OCI-LY7 (cell line): ENCODE results near the gene NAV2.

Experiments
- EZH2phosphoT487 ChIP-seq: fragments of 200-600 bp; sonication (generic); IDR thresholded peaks from 2 replicates; pipeline ENCODE4 v1.6.1; 2018; ENCODE audit warnings: low read depth, borderline replicate concordance, mild to moderate bottlenecking, mixed run types, antibody characterized with exemption, low read length, moderate library complexity, mixed read lengths
- TF ChIP-seq, protein P1 (sequence below): fragments of 200-600 bp; sonication (generic); conservative IDR thresholded peaks from 2 replicates; pipeline ENCODE4 v1.5.1; 2014; ENCODE audit warnings: mild to moderate bottlenecking, antibody characterized with exemption, low read length, moderate library complexity, mixed read lengths

DNA sequence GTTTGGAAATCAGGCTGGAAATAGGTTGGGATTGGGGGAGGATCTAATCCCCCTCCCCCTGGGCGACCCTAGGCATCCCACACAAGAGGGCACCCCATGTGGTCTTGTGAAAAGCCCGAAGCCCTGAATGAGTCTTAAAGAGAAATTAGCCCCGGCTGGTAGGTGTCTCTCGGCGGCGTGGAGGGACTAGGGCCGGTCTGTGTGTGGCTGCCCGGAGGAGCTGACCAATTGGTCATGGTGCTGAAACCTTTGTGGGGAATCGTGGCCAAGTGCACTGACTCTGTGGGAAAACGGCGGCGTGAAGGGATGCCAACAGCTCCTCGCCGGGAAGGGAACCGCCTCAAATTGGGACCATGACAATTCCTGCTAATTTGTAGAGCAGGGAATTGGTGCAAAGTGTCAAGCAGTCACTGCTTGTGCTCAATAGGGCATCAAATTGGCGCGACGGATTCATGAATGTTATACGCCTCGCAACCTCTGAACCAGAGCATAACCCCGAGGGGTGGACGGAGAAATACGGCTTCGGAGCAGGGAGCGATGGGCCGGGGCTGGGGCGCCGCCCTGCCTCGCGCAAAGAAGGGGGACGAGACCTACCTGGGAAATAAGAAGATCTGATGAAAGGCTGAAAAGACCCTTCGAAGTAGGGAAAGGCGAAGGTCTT, 446.1 kb downstream of the NAV2 start:
- TF ChIP-seq, protein P1, sequence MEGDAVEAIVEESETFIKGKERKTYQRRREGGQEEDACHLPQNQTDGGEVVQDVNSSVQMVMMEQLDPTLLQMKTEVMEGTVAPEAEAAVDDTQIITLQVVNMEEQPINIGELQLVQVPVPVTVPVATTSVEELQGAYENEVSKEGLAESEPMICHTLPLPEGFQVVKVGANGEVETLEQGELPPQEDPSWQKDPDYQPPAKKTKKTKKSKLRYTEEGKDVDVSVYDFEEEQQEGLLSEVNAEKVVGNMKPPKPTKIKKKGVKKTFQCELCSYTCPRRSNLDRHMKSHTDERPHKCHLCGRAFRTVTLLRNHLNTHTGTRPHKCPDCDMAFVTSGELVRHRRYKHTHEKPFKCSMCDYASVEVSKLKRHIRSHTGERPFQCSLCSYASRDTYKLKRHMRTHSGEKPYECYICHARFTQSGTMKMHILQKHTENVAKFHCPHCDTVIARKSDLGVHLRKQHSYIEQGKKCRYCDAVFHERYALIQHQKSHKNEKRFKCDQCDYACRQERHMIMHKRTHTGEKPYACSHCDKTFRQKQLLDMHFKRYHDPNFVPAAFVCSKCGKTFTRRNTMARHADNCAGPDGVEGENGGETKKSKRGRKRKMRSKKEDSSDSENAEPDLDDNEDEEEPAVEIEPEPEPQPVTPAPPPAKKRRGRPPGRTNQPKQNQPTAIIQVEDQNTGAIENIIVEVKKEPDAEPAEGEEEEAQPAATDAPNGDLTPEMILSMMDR = no peak
- TF ChIP-seq EZH2phosphoT487 = no peak
